ENCODE data around the gene TTYH3. TPM values are rescaled to one million over a fixed set of nuclear protein-coding genes. Genes with fewer than 3 reads are reported as not detected.
A peak's percentile ranks its signal among the peaks of the same experiment; 100 is the strongest.

The TTYH3 gene
- total and polyA plus RNA-seq, 2 donors (not counting 1 experiment from before 2014, with no cell fraction given), result 17.4 to 19.7 TPM

- Histone ChIP-seq H3K4me3 (replicated peaks in 1 of 4; ENCODE audit: control extremely low read depth in 1 of 4, insufficient read depth in 1 of 4, low read depth in 3 of 4, low read length in 4 of 4) (no peak overlapping the region), H2AFZ (ENCODE audit: low read length) (no peak overlapping the region), H3K4me2 (ENCODE audit: extremely low read depth, insufficient read depth, low read length) (no peak overlapping the region), H3K9me3 (ENCODE audit: control insufficient read depth, insufficient read depth, low read depth, low read length) (no peaks in the 10 kb centered on the region), H4K20me1 (ENCODE audit: control insufficient read depth, extremely low read depth, insufficient read depth, low read length) (no peaks in the 10 kb centered on the region), H3K4me1 (ENCODE audit: control insufficient read depth, extremely low read depth, insufficient read depth, low read length) (peaks cover 58% of the 10 kb centered on the region), H3K27me3 (ENCODE audit: control insufficient read depth, insufficient read depth, low read length) (no peaks in the 10 kb centered on the region), H3K36me3 (ENCODE audit: control insufficient read depth, insufficient read depth, low read length) (peaks cover 14% of the 10 kb centered on the region), H3K79me2 (ENCODE audit: control insufficient read depth, insufficient read depth, low read length) (peaks cover 74% of the 10 kb centered on the region), H3K9ac (ENCODE audit: insufficient read depth, low read length) (peak overlapping the region; percentile 51), H3K27ac (ENCODE audit: insufficient read depth, low read length) (peak overlapping the region; percentile 93)
- TF ChIP-seq EZH2 (IDR thresholded peaks at IDR 0.05; ENCODE audit: low read length, missing control alignments), result no peak
- TF ChIP-seq CTCF (conservative IDR thresholded peaks at IDR 0.05 in 1 of 2, IDR thresholded peaks at IDR 0.05 in 1 of 2; ENCODE audit: low read depth in 1 of 2, low read length in 2 of 2), result no peak
- no peak for DNase-seq (ENCODE audit: low read depth in 2 of 2)
These were observed 7.4 kb downstream of the TTYH3 start for GRCh38 chr7:2639181-2639681.

GRCh38 chr7:2639695-2640481, 8.1 kb downstream of the TTYH3 start:
- Histone ChIP-seq H3K27ac (ENCODE audit: insufficient read depth, low read length) (peak overlapping the region; percentile 93), H3K36me3 (ENCODE audit: control insufficient read depth, insufficient read depth, low read length) (peaks cover 14% of the 10 kb centered on the region), H3K9ac (ENCODE audit: insufficient read depth, low read length) (no peak overlapping the region), H3K4me1 (ENCODE audit: control insufficient read depth, extremely low read depth, insufficient read depth, low read length) (peaks cover 59% of the 10 kb centered on the region), H3K4me3 (replicated peaks in 1 of 4; ENCODE audit: control extremely low read depth in 1 of 4, insufficient read depth in 1 of 4, low read depth in 3 of 4, low read length in 4 of 4) (no peak overlapping the region), H3K4me2 (ENCODE audit: extremely low read depth, insufficient read depth, low read length) (no peak overlapping the region), H2AFZ (ENCODE audit: low read length) (no peak overlapping the region), H3K9me3 (ENCODE audit: control insufficient read depth, insufficient read depth, low read depth, low read length) (no peaks in the 10 kb centered on the region), H4K20me1 (ENCODE audit: control insufficient read depth, extremely low read depth, insufficient read depth, low read length) (no peaks in the 10 kb centered on the region), H3K27me3 (ENCODE audit: control insufficient read depth, insufficient read depth, low read length) (no peaks in the 10 kb centered on the region), H3K79me2 (ENCODE audit: control insufficient read depth, insufficient read depth, low read length) (peaks cover 71% of the 10 kb centered on the region)
- DNase-seq (ENCODE audit: low read depth in 2 of 2), result no peak
- TF ChIP-seq CTCF (conservative IDR thresholded peaks at IDR 0.05 in 1 of 2, IDR thresholded peaks at IDR 0.05 in 1 of 2; ENCODE audit: low read depth in 1 of 2, low read length in 2 of 2) (no peak), EZH2 (IDR thresholded peaks at IDR 0.05; ENCODE audit: low read length, missing control alignments) (no peak)

- TF ChIP-seq EZH2 (IDR thresholded peaks at IDR 0.05; ENCODE audit: low read length, missing control alignments) (no peak), CTCF (conservative IDR thresholded peaks at IDR 0.05 in 1 of 2, IDR thresholded peaks at IDR 0.05 in 1 of 2; ENCODE audit: low read depth in 1 of 2, low read length in 2 of 2) (no peak)
- Histone ChIP-seq H3K9me3 (ENCODE audit: control insufficient read depth, insufficient read depth, low read depth, low read length) (no peaks in the 10 kb centered on the region), H3K27me3 (ENCODE audit: control insufficient read depth, insufficient read depth, low read length) (no peaks in the 10 kb centered on the region), H3K4me1 (ENCODE audit: control insufficient read depth, extremely low read depth, insufficient read depth, low read length) (peaks cover 63% of the 10 kb centered on the region), H2AFZ (ENCODE audit: low read length) (no peak overlapping the region), H3K4me3 (replicated peaks in 1 of 4; ENCODE audit: control extremely low read depth in 1 of 4, insufficient read depth in 1 of 4, low read depth in 3 of 4, low read length in 4 of 4) (no peak overlapping the region), H3K4me2 (ENCODE audit: extremely low read depth, insufficient read depth, low read length) (no peak overlapping the region), H3K36me3 (ENCODE audit: control insufficient read depth, insufficient read depth, low read length) (peaks cover 11% of the 10 kb centered on the region), H4K20me1 (ENCODE audit: control insufficient read depth, extremely low read depth, insufficient read depth, low read length) (no peaks in the 10 kb centered on the region), H3K27ac (ENCODE audit: insufficient read depth, low read length) (peak overlapping the region; percentile 93), H3K9ac (ENCODE audit: insufficient read depth, low read length) (peak overlapping the region; percentile 63), H3K79me2 (ENCODE audit: control insufficient read depth, insufficient read depth, low read length) (peaks cover 65% of the 10 kb centered on the region)
- DNase-seq (ENCODE audit: low read depth in 2 of 2), result no peak
These were observed 8.7 kb downstream of the TTYH3 start for GRCh38 chr7:2640482-2640830.

Data from fibroblast of lung (primary cell).